WTC11 (cell line): Measurements from ENCODE around the gene RASAL2. TPM values are rescaled to one million over a fixed set of nuclear protein-coding genes. Genes with fewer than 3 reads are reported as not detected.

Experiments used
- ATAC-seq: fragments of 200-7000 bp; cut with Tn5 transposase; 2 replicates; pipeline ENCODE4 v1.10.0; 2021; ENCODE audit warnings: mild to moderate bottlenecking, moderate library complexity
- CTCF ChIA-PET: fragments of 300-600 bp; sonication (Branson Sonifier 250); formaldehyde crosslinking; loops from one replicate; lab custom pipeline; 2021; ENCODE audit warnings: antibody characterized with exemption; lab: Charles Lee
- POLR2A ChIA-PET: fragments of 350-600 bp; sonication (Branson Sonifier 250); formaldehyde crosslinking; loops from one replicate; lab custom pipeline; 2021; ENCODE audit warnings: antibody characterized with exemption; lab: Charles Lee
- DNase-seq: peaks from one replicate; pipeline ENCODE4 v3.0.0; 2021; ENCODE audit warnings: low spot score
- H3K27ac Mint-ChIP-seq: 2 replicates; pipeline ENCODE4 v1.8.0; 2021; ENCODE audit warnings: mixed read lengths
- H3K27me3 Mint-ChIP-seq: 2 replicates; pipeline ENCODE4 v1.8.0; 2021; ENCODE audit warnings: low read depth, mild to moderate bottlenecking, moderate library complexity, mixed read lengths
- H3K36me3 Mint-ChIP-seq: 2 replicates; pipeline ENCODE4 v1.8.0; 2021; ENCODE audit warnings: mixed read lengths
- H3K4me1 Mint-ChIP-seq: 2 replicates; pipeline ENCODE4 v1.8.0; 2022; ENCODE audit warnings: mixed read lengths
- H3K4me3 Mint-ChIP-seq: 2 replicates; pipeline ENCODE4 v1.8.0; 2021; ENCODE audit warnings: mild to moderate bottlenecking, moderate library complexity, mixed read lengths
- H3K9me3 Mint-ChIP-seq: 2 replicates; pipeline ENCODE4 v1.8.0; 2021; ENCODE audit warnings: mixed read lengths
- ATF3 ChIP-seq: sonication (generic); formaldehyde crosslinking; conservative IDR thresholded peaks from 2 replicates; pipeline ENCODE4 v1.8.1; 2022; ENCODE audit warnings: mild to moderate bottlenecking, missing genetic modification reagents
- ELF4 ChIP-seq: sonication (generic); formaldehyde crosslinking; IDR thresholded peaks from 2 replicates; pipeline ENCODE4 v1.8.1; 2022; ENCODE audit warnings: low read depth, mild to moderate bottlenecking, moderate library complexity, missing genetic modification reagents
- GABPB1 ChIP-seq: sonication (generic); formaldehyde crosslinking; IDR thresholded peaks from 2 replicates; pipeline ENCODE4 v1.8.1; 2023; ENCODE audit warnings: mild to moderate bottlenecking, missing genetic modification reagents
- GRHL2 ChIP-seq: fragments of 250-450 bp; sonication (Bioruptor Pico); IDR thresholded peaks from 2 replicates; pipeline ENCODE4 v1.8.0; 2022; ENCODE audit warnings: mild to moderate bottlenecking, moderate library complexity; ENCODE audit not compliant: insufficient replicate concordance, severe bottlenecking
- GTF2I ChIP-seq: fragments of 250-450 bp; sonication (Bioruptor Pico); conservative IDR thresholded peaks from 2 replicates; pipeline ENCODE4 v1.4.0; 2021; ENCODE audit warnings: mild to moderate bottlenecking
- JAZF1 ChIP-seq: fragments of 250-450 bp; sonication (Bioruptor Pico); IDR thresholded peaks from 2 replicates; pipeline ENCODE4 v1.9.0; 2021; ENCODE audit warnings: moderate library complexity, mild to moderate bottlenecking, inconsistent platforms
- JUN ChIP-seq: sonication (generic); formaldehyde crosslinking; IDR thresholded peaks from 2 replicates; pipeline ENCODE4 v1.8.0; 2023; ENCODE audit warnings: mild to moderate bottlenecking, missing genetic modification reagents
- KAT7 ChIP-seq: sonication (generic); formaldehyde crosslinking; IDR thresholded peaks from 2 replicates; pipeline ENCODE4 v1.8.1; 2023; ENCODE audit warnings: missing genetic modification reagents, mild to moderate bottlenecking, borderline replicate concordance
- MLX ChIP-seq: sonication (generic); formaldehyde crosslinking; IDR thresholded peaks from 2 replicates; pipeline ENCODE4 v1.8.1; 2023; ENCODE audit warnings: mild to moderate bottlenecking, missing genetic modification reagents, moderate library complexity
- MYBL2 ChIP-seq: sonication (generic); formaldehyde crosslinking; IDR thresholded peaks from 2 replicates; pipeline ENCODE4 v1.8.1; 2023; ENCODE audit warnings: mild to moderate bottlenecking, moderate library complexity, missing genetic modification reagents
- NFE2L1 ChIP-seq: sonication (generic); formaldehyde crosslinking; IDR thresholded peaks from 2 replicates; pipeline ENCODE4 v1.8.1; 2023; ENCODE audit warnings: missing genetic modification reagents
- NR1H2 ChIP-seq: sonication (generic); formaldehyde crosslinking; IDR thresholded peaks from 2 replicates; pipeline ENCODE4 v1.9.0; 2021; ENCODE audit warnings: mild to moderate bottlenecking, moderate library complexity, missing genetic modification reagents
- SMAD3 ChIP-seq: sonication (generic); formaldehyde crosslinking; IDR thresholded peaks from 2 replicates; pipeline ENCODE4 v1.8.0; 2022; ENCODE audit warnings: missing genetic modification reagents, mild to moderate bottlenecking, borderline replicate concordance
- SOX15 ChIP-seq: fragments of 250-450 bp; sonication (Bioruptor Pico); IDR thresholded peaks from 2 replicates; pipeline ENCODE4 v1.9.0; 2021; ENCODE audit warnings: mild to moderate bottlenecking
- SP1 ChIP-seq: sonication (generic); formaldehyde crosslinking; conservative IDR thresholded peaks from 2 replicates; pipeline ENCODE4 v1.8.1; 2022; ENCODE audit warnings: missing genetic modification reagents
- USF2 ChIP-seq: sonication (generic); formaldehyde crosslinking; IDR thresholded peaks from 2 replicates; pipeline ENCODE4 v1.8.1; 2023; ENCODE audit warnings: mild to moderate bottlenecking, missing genetic modification reagents, moderate library complexity
- ZBTB43 ChIP-seq: sonication (generic); formaldehyde crosslinking; IDR thresholded peaks from 2 replicates; pipeline ENCODE4 v1.8.1; 2023; ENCODE audit warnings: mild to moderate bottlenecking, missing genetic modification reagents
- total RNA-seq: library from RNA; stranded (reverse); gene quantifications from 3 replicates; pipeline ENCODE4 v1.2.3, GENCODE V29; 2021
- TF ChIP-seq, protein P1 (sequence below): sonication (generic); formaldehyde crosslinking; IDR thresholded peaks from 2 replicates; pipeline ENCODE4 v1.8.0; 2022; ENCODE audit warnings: mild to moderate bottlenecking, missing genetic modification reagents
- TF ChIP-seq, protein P2 (sequence below): sonication (generic); formaldehyde crosslinking; IDR thresholded peaks from 2 replicates; pipeline ENCODE4 v1.8.1; 2023; ENCODE audit warnings: mild to moderate bottlenecking, missing genetic modification reagents, borderline replicate concordance
- TF ChIP-seq, protein P3 (sequence below): sonication (generic); formaldehyde crosslinking; IDR thresholded peaks from 2 replicates; pipeline ENCODE4 v1.8.0; 2023; ENCODE audit warnings: mild to moderate bottlenecking, missing genetic modification reagents

Gene RASAL2
- total RNA-seq, 1 experiment from 2014 or later, result 29.5 TPM

- DNase-seq (no peak), ATAC-seq (no peak)
- H3K9me3 Mint-ChIP-seq, result peaks cover 10% of the 10 kb centered on the region
- H3K4me3 Mint-ChIP-seq, result no peak overlapping the region
- peaks cover 77% of the 10 kb centered on the region for H3K4me1 Mint-ChIP-seq
- no peaks in the 10 kb centered on the region for H3K27me3 Mint-ChIP-seq
- H3K27ac Mint-ChIP-seq, result peak overlapping the region; percentile 92
- TF ChIP-seq NR1H2 (CRISPR knock-in tag) (no peak), USF2 (no peak), SP1 (CRISPR knock-in tag) (no peak), JAZF1 (CRISPR knock-in tag) (no peak), GRHL2 (CRISPR knock-in tag) (no peak), GTF2I (CRISPR knock-in tag) (no peak), SOX15 (no peak), MLX (CRISPR knock-in tag) (no peak), ZBTB43 (CRISPR knock-in tag) (no peak), GABPB1 (no peak)
- TF ChIP-seq, protein P1, sequence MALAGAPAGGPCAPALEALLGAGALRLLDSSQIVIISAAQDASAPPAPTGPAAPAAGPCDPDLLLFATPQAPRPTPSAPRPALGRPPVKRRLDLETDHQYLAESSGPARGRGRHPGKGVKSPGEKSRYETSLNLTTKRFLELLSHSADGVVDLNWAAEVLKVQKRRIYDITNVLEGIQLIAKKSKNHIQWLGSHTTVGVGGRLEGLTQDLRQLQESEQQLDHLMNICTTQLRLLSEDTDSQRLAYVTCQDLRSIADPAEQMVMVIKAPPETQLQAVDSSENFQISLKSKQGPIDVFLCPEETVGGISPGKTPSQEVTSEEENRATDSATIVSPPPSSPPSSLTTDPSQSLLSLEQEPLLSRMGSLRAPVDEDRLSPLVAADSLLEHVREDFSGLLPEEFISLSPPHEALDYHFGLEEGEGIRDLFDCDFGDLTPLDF (CRISPR knock-in tag), result no peak
- TF ChIP-seq, protein P2, sequence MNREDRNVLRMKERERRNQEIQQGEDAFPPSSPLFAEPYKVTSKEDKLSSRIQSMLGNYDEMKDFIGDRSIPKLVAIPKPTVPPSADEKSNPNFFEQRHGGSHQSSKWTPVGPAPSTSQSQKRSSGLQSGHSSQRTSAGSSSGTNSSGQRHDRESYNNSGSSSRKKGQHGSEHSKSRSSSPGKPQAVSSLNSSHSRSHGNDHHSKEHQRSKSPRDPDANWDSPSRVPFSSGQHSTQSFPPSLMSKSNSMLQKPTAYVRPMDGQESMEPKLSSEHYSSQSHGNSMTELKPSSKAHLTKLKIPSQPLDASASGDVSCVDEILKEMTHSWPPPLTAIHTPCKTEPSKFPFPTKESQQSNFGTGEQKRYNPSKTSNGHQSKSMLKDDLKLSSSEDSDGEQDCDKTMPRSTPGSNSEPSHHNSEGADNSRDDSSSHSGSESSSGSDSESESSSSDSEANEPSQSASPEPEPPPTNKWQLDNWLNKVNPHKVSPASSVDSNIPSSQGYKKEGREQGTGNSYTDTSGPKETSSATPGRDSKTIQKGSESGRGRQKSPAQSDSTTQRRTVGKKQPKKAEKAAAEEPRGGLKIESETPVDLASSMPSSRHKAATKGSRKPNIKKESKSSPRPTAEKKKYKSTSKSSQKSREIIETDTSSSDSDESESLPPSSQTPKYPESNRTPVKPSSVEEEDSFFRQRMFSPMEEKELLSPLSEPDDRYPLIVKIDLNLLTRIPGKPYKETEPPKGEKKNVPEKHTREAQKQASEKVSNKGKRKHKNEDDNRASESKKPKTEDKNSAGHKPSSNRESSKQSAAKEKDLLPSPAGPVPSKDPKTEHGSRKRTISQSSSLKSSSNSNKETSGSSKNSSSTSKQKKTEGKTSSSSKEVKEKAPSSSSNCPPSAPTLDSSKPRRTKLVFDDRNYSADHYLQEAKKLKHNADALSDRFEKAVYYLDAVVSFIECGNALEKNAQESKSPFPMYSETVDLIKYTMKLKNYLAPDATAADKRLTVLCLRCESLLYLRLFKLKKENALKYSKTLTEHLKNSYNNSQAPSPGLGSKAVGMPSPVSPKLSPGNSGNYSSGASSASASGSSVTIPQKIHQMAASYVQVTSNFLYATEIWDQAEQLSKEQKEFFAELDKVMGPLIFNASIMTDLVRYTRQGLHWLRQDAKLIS (CRISPR knock-in tag), result no peak
- ChIA-PET POLR2A (no interaction called here), CTCF (no interaction called here)
- H3K36me3 Mint-ChIP-seq, result peaks cover 13% of the 10 kb centered on the region
These were observed 184.1 kb downstream of the RASAL2 start for GRCh38 chr1:178277793-178278530.

DNA sequence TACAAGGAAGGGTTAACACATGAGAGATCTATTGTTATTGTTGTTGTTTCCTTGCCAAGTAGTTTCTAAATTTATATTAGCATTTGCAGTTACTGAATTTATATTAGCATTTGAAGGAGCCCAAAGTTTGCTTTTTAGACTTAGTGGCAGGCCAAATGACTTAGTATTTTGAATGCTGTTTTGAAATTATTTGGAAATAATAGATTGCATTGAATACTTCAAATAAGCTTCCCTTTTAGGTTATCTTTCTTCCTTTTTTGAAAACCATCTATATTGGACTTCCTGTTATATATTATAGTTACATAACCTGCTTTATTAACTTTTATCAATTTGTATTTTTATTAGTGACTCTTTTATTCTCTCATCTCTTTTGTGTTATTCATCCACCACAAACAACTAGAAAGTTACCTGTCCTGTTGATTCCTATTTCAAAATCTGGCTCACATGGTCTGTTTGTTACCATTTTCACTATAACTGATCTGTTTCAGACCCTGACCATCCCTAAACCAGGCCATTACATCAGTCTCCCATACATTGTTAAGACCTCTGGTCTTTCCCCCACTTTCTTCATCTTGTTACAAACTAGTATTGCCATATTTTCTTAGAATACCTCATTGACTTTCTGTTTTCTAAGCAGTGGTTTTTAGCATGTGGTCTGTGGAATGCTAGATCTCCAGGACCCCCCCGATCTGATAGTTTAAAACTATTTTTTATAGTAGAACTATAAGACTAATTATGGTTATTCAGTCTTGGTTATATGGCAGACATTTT, 185.2 kb downstream of the RASAL2 start:
- Mint-ChIP-seq H3K27ac (peak overlapping the region; percentile 92), H3K27me3 (no peaks in the 10 kb centered on the region)
- TF ChIP-seq KAT7, result no peak
- no peak for TF ChIP-seq NFE2L1 (CRISPR knock-in tag)
- TF ChIP-seq GTF2I (CRISPR knock-in tag), result no peak
- TF ChIP-seq NR1H2 (CRISPR knock-in tag), result no peak
- no peak for TF ChIP-seq ATF3 (CRISPR knock-in tag)
- no peak for TF ChIP-seq ELF4 (CRISPR knock-in tag)
- TF ChIP-seq MYBL2 (CRISPR knock-in tag), result no peak
- TF ChIP-seq, protein P3, sequence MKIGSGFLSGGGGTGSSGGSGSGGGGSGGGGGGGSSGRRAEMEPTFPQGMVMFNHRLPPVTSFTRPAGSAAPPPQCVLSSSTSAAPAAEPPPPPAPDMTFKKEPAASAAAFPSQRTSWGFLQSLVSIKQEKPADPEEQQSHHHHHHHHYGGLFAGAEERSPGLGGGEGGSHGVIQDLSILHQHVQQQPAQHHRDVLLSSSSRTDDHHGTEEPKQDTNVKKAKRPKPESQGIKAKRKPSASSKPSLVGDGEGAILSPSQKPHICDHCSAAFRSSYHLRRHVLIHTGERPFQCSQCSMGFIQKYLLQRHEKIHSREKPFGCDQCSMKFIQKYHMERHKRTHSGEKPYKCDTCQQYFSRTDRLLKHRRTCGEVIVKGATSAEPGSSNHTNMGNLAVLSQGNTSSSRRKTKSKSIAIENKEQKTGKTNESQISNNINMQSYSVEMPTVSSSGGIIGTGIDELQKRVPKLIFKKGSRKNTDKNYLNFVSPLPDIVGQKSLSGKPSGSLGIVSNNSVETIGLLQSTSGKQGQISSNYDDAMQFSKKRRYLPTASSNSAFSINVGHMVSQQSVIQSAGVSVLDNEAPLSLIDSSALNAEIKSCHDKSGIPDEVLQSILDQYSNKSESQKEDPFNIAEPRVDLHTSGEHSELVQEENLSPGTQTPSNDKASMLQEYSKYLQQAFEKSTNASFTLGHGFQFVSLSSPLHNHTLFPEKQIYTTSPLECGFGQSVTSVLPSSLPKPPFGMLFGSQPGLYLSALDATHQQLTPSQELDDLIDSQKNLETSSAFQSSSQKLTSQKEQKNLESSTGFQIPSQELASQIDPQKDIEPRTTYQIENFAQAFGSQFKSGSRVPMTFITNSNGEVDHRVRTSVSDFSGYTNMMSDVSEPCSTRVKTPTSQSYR (CRISPR knock-in tag), result no peak
- no peak for TF ChIP-seq SMAD3 (CRISPR knock-in tag)
- no peak for TF ChIP-seq JUN (CRISPR knock-in tag)
- no peak for TF ChIP-seq GRHL2 (CRISPR knock-in tag)

More for the DNA sequence above, 185.2 kb downstream of the RASAL2 start:
- H3K36me3 Mint-ChIP-seq, result peaks cover 13% of the 10 kb centered on the region
- H3K4me1 Mint-ChIP-seq, result peaks cover 77% of the 10 kb centered on the region
- POLR2A ChIA-PET, result no interaction called here
- no peak for DNase-seq
- no peak for ATAC-seq
- CTCF ChIA-PET, result no interaction called here
- H3K9me3 Mint-ChIP-seq, result peaks cover 10% of the 10 kb centered on the region
- no peak overlapping the region for H3K4me3 Mint-ChIP-seq
